MM.1S (cell line): ENCODE data around the gene ARF6.

Experiments used
- DNase-seq: peaks from one replicate; pipeline ENCODE4 v3.0.0-alpha.2; 2015
- H2AFZ ChIP-seq: fragments of 300-600 bp; sonication (generic); 2 replicates; pipeline ENCODE4 v1.6.0; 2016; ENCODE audit warnings: antibody characterized with exemption, low read length
- H3F3A ChIP-seq: fragments of 300-600 bp; sonication (generic); 2 replicates; pipeline ENCODE4 v1.6.1; 2016; ENCODE audit warnings: mild to moderate bottlenecking, antibody characterized with exemption, low read length, moderate library complexity, mixed read lengths; ENCODE audit not compliant: insufficient read depth
- H3K27ac ChIP-seq: fragments of 300-600 bp; sonication (generic); 2 replicates; pipeline ENCODE4 v1.5.1; 2016; ENCODE audit warnings: mild to moderate bottlenecking, low read length
- H3K27me3 ChIP-seq: fragments of 300-600 bp; sonication (generic); replicated peaks from 2 replicates; pipeline ENCODE4 v1.6.0; 2016; ENCODE audit warnings: low read length; ENCODE audit not compliant: insufficient read depth
- H3K36me3 ChIP-seq: fragments of 300-600 bp; sonication (generic); replicated peaks from 2 replicates; pipeline ENCODE4 v1.6.1; 2016; ENCODE audit warnings: mild to moderate bottlenecking, low read length, mixed read lengths; ENCODE audit not compliant: insufficient read depth
- H3K4me1 ChIP-seq: fragments of 300-600 bp; sonication (generic); 2 replicates; pipeline ENCODE4 v1.6.1; 2016; ENCODE audit warnings: low read length, mixed read lengths
- H3K4me2 ChIP-seq: fragments of 300-600 bp; sonication (generic); 2 replicates; pipeline ENCODE4 v1.6.0; 2016; ENCODE audit warnings: low read depth, low read length
- H3K4me3 ChIP-seq: fragments of 300-600 bp; sonication (generic); 2 replicates; pipeline ENCODE4 v1.5.1; 2016; ENCODE audit warnings: low read length, mixed read lengths
- H3K79me2 ChIP-seq: fragments of 300-600 bp; sonication (generic); 2 replicates; pipeline ENCODE4 v1.6.1; 2016; ENCODE audit warnings: mixed run types, low read length, mixed read lengths
- H3K9ac ChIP-seq: fragments of 300-600 bp; sonication (generic); 2 replicates; pipeline ENCODE4 v1.6.1; 2016; ENCODE audit warnings: low read length, mixed read lengths
- H3K9me2 ChIP-seq: fragments of 300-600 bp; sonication (generic); replicated peaks from 2 replicates; pipeline ENCODE4 v1.6.1; 2016; ENCODE audit warnings: mild to moderate bottlenecking, low read length, mixed read lengths; ENCODE audit not compliant: insufficient read depth
- H3K9me3 ChIP-seq: fragments of 300-600 bp; sonication (generic); replicated peaks from 2 replicates; pipeline ENCODE4 v1.6.1; 2016; ENCODE audit warnings: mild to moderate bottlenecking, low read length, mixed read lengths; ENCODE audit not compliant: insufficient read depth
- H4K20me1 ChIP-seq: fragments of 300-600 bp; sonication (generic); 2 replicates; pipeline ENCODE4 v1.6.1; 2016; ENCODE audit warnings: mild to moderate bottlenecking, low read length, moderate library complexity, mixed read lengths; ENCODE audit not compliant: insufficient read depth
- CTCF ChIP-seq: fragments of 300-600 bp; sonication (generic); IDR thresholded peaks from 2 replicates; pipeline ENCODE4 v1.5.1; 2016; ENCODE audit warnings: antibody characterized with exemption, low read length, mixed read lengths
- EZH2 ChIP-seq: fragments of 300-600 bp; sonication (generic); optimal IDR thresholded peaks from 2 replicates; pipeline ENCODE3; 2017; ENCODE audit warnings: low read depth, mild to moderate bottlenecking, antibody characterized with exemption, low read length, mixed read lengths
- EZH2phosphoT487 ChIP-seq: fragments of 300-600 bp; sonication (generic); IDR thresholded peaks from 2 replicates; pipeline ENCODE4 v1.6.1; 2018; ENCODE audit warnings: antibody characterized with exemption, low read length

The ARF6 gene

DNA sequence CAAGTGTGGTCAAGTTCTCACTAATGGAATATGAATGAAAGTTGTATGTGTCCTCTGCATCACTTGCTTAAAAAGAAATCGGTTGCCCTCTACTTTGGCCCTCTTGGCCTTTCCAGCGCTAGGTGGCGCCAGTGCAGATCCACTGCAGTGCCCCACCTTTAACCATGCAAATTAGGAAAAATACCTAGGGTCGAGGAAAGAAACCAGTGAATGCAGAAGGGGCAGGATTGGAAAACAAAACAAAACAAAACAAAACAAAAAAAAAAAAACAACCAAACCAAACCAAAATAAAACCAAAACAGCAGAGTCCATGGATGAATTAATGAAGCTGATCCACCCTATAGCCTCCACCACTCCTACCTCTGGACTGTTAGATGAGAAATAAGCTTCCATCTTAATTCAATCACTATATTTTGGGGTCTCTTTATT lies 27.4 kb upstream of the ARF6 start:
- Histone ChIP-seq H3K36me3 (no peaks in the 10 kb centered on the region), H2AFZ (no peak overlapping the region), H3F3A (peaks cover 23% of the 10 kb centered on the region), H3K27me3 (no peaks in the 10 kb centered on the region), H3K9me2 (no peaks in the 10 kb centered on the region), H3K79me2 (no peaks in the 10 kb centered on the region), H3K9me3 (no peaks in the 10 kb centered on the region), H3K4me1 (peaks cover 13% of the 10 kb centered on the region), H3K27ac (no peak overlapping the region), H3K4me3 (no peak overlapping the region), H3K4me2 (peak overlapping the region; percentile 21; the same call in 1 of the 2 replicates), H3K9ac (no peak overlapping the region), H4K20me1 (no peaks in the 10 kb centered on the region)
- peak; percentile 44 for DNase-seq
- TF ChIP-seq EZH2phosphoT487 = no peak
- TF ChIP-seq CTCF = peak; percentile 77

DNA sequence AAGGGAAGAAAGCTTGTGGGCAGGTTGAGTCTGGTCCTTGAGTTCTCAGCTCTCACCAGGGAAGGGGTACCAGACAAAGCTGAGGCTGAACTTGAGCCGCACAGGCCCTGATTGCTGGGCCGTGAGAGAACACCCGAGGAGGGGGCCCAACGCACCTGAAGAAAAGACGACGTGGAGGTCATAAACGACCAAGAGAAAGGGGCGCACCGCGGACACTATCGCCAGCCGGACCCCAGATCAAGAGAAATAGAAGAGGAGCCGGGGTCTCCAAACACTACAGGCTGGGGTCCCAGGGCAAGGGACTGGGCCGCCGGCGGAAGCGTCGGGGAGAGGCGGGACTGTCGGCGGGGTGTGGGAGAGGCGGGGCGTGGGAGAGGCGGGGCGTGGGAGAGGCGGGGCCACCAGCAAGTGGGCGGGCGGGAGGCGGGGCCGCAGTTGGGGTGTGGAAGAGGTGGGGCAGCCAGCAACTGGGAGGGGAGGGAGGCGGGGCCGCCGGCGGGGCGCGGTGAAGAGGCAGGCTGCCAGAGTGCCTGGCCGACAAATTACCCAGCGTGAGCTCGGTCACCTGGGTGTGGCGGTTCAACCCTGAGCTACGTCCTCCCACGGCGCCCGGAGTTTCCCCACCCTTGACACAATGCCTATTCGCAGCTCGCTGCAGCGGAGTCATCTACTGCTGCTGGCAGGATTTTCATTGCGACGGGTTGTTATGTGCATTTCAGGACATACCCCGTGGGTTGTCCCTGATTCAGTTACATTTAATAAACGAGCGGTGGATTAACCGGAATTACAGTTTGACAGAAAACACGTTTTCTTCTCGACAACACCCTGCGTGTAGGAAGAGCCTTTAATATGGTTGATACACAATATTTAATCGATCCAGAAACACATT lies 24.8 kb upstream of the ARF6 start:
- H2AFZ ChIP-seq = peak overlapping the region; percentile 72
- no peaks in the 10 kb centered on the region for H3K9me3 ChIP-seq
- H3K9me2 ChIP-seq = no peaks in the 10 kb centered on the region
- peaks cover 13% of the 10 kb centered on the region for H3K4me1 ChIP-seq
- no peaks in the 10 kb centered on the region for H3K27me3 ChIP-seq
- H3K79me2 ChIP-seq = no peaks in the 10 kb centered on the region
- no peaks in the 10 kb centered on the region for H3K36me3 ChIP-seq
- no peaks in the 10 kb centered on the region for H4K20me1 ChIP-seq
- H3K4me2 ChIP-seq = peak overlapping the region; percentile 91
- DNase-seq = peak; percentile 91
- peak overlapping the region; percentile 79; the same call in 1 of the 2 replicates for H3K27ac ChIP-seq
- peaks cover 10% of the 10 kb centered on the region for H3F3A ChIP-seq
- TF ChIP-seq EZH2 (no peak), EZH2phosphoT487 (no peak), CTCF (no peak)
- peak overlapping the region; percentile 67 for H3K4me3 ChIP-seq
- H3K9ac ChIP-seq = peak overlapping the region; percentile 68

GRCh38 chr14:49868720-49869114 lies 24.2 kb upstream of the ARF6 start:
- no peak for TF ChIP-seq EZH2
- TF ChIP-seq CTCF = no peak
- no peak for TF ChIP-seq EZH2phosphoT487
- H3K9ac ChIP-seq = peak overlapping the region; percentile 55; the same call in 1 of the 2 replicates
- DNase-seq = no peak

More at GRCh38 chr14:49868720-49869114, 24.2 kb upstream of the ARF6 start:
- H4K20me1 ChIP-seq = no peaks in the 10 kb centered on the region
- H3K27ac ChIP-seq = peak overlapping the region; percentile 79; the same call in 1 of the 2 replicates
- no peaks in the 10 kb centered on the region for H3K9me3 ChIP-seq
- H3K9me2 ChIP-seq = no peaks in the 10 kb centered on the region
- no peaks in the 10 kb centered on the region for H3K27me3 ChIP-seq
- peaks cover 13% of the 10 kb centered on the region for H3K4me1 ChIP-seq
- 0 out of 2 replicates have a peak overlapping the region, but pooled peaks have one; percentile 40 for H2AFZ ChIP-seq
- H3K4me3 ChIP-seq = peak overlapping the region; percentile 59
- H3F3A ChIP-seq = peaks cover 8% of the 10 kb centered on the region
- peak overlapping the region; percentile 75 for H3K4me2 ChIP-seq
- H3K79me2 ChIP-seq = no peaks in the 10 kb centered on the region
- H3K36me3 ChIP-seq = no peaks in the 10 kb centered on the region
